ENCODE data around the gene SLC4A1. TPM values are rescaled to one million over a fixed set of nuclear protein-coding genes. Genes with fewer than 3 reads are reported as not detected.

The SLC4A1 gene
- total and polyA plus RNA-seq, 2 of the 13 experiments (the other 11 are each of a cell fraction or from before 2014, with no cell fraction given): not detected

GRCh38 chr17:44220213-44221083 is 47.5 kb downstream of the SLC4A1 start (continued):
- TF ChIP-seq, protein P1, sequence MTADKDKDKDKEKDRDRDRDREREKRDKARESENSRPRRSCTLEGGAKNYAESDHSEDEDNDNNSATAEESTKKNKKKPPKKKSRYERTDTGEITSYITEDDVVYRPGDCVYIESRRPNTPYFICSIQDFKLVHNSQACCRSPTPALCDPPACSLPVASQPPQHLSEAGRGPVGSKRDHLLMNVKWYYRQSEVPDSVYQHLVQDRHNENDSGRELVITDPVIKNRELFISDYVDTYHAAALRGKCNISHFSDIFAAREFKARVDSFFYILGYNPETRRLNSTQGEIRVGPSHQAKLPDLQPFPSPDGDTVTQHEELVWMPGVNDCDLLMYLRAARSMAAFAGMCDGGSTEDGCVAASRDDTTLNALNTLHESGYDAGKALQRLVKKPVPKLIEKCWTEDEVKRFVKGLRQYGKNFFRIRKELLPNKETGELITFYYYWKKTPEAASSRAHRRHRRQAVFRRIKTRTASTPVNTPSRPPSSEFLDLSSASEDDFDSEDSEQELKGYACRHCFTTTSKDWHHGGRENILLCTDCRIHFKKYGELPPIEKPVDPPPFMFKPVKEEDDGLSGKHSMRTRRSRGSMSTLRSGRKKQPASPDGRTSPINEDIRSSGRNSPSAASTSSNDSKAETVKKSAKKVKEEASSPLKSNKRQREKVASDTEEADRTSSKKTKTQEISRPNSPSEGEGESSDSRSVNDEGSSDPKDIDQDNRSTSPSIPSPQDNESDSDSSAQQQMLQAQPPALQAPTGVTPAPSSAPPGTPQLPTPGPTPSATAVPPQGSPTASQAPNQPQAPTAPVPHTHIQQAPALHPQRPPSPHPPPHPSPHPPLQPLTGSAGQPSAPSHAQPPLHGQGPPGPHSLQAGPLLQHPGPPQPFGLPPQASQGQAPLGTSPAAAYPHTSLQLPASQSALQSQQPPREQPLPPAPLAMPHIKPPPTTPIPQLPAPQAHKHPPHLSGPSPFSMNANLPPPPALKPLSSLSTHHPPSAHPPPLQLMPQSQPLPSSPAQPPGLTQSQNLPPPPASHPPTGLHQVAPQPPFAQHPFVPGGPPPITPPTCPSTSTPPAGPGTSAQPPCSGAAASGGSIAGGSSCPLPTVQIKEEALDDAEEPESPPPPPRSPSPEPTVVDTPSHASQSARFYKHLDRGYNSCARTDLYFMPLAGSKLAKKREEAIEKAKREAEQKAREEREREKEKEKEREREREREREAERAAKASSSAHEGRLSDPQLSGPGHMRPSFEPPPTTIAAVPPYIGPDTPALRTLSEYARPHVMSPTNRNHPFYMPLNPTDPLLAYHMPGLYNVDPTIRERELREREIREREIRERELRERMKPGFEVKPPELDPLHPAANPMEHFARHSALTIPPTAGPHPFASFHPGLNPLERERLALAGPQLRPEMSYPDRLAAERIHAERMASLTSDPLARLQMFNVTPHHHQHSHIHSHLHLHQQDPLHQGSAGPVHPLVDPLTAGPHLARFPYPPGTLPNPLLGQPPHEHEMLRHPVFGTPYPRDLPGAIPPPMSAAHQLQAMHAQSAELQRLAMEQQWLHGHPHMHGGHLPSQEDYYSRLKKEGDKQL (CRISPR knock-in tag; IDR thresholded peaks at IDR 0.05; ENCODE audit: low read depth): no peak
- TF ChIP-seq PITX1 (CRISPR knock-in tag; IDR thresholded peaks at IDR 0.05): peak; percentile 29; the same call in 1 of the 2 replicates
- no peak for TF ChIP-seq GLMP (CRISPR knock-in tag; IDR thresholded peaks at IDR 0.05; ENCODE audit: borderline replicate concordance)
- TF ChIP-seq ZNF256 (CRISPR knock-in tag; conservative IDR thresholded peaks at IDR 0.05): peak; percentile 32; the same call in 1 of the 2 replicates
- peak; percentile 52 for TF ChIP-seq EEA1 (CRISPR knock-in tag; IDR thresholded peaks at IDR 0.05; ENCODE audit: borderline replicate concordance)
- TF ChIP-seq MXD3 (CRISPR knock-in tag; IDR thresholded peaks at IDR 0.05): peak; percentile 60
- TF ChIP-seq, protein P2, sequence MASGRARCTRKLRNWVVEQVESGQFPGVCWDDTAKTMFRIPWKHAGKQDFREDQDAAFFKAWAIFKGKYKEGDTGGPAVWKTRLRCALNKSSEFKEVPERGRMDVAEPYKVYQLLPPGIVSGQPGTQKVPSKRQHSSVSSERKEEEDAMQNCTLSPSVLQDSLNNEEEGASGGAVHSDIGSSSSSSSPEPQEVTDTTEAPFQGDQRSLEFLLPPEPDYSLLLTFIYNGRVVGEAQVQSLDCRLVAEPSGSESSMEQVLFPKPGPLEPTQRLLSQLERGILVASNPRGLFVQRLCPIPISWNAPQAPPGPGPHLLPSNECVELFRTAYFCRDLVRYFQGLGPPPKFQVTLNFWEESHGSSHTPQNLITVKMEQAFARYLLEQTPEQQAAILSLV (CRISPR knock-in tag; IDR thresholded peaks at IDR 0.05; ENCODE audit: borderline replicate concordance): peak; percentile 18; the same call in 1 of the 2 replicates
- TF ChIP-seq, protein P3, sequence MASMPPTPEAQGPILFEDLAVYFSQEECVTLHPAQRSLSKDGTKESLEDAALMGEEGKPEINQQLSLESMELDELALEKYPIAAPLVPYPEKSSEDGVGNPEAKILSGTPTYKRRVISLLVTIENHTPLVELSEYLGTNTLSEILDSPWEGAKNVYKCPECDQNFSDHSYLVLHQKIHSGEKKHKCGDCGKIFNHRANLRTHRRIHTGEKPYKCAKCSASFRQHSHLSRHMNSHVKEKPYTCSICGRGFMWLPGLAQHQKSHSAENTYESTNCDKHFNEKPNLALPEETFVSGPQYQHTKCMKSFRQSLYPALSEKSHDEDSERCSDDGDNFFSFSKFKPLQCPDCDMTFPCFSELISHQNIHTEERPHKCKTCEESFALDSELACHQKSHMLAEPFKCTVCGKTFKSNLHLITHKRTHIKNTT (CRISPR knock-in tag; IDR thresholded peaks at IDR 0.05): no peak; the same call in 1 of the 2 replicates
- TF ChIP-seq SPEN (CRISPR knock-in tag; IDR thresholded peaks at IDR 0.05; ENCODE audit: low read depth): peak; percentile 14; the same call in 1 of the 2 replicates
- TF ChIP-seq SMARCC2 (IDR thresholded peaks at IDR 0.05): no peak
- TF ChIP-seq ZNF607 (CRISPR knock-in tag; IDR thresholded peaks at IDR 0.05; ENCODE audit: borderline replicate concordance): peak; percentile 55; the same call in 1 of the 2 replicates
- TF ChIP-seq REPIN1 (CRISPR knock-in tag; IDR thresholded peaks at IDR 0.05; ENCODE audit: borderline replicate concordance, low read depth): no peak
- TF ChIP-seq ZNF556 (CRISPR knock-in tag; IDR thresholded peaks at IDR 0.05; ENCODE audit: borderline replicate concordance): no peak
- no peak for TF ChIP-seq NFRKB (IDR thresholded peaks at IDR 0.05)
- TF ChIP-seq, protein P4, sequence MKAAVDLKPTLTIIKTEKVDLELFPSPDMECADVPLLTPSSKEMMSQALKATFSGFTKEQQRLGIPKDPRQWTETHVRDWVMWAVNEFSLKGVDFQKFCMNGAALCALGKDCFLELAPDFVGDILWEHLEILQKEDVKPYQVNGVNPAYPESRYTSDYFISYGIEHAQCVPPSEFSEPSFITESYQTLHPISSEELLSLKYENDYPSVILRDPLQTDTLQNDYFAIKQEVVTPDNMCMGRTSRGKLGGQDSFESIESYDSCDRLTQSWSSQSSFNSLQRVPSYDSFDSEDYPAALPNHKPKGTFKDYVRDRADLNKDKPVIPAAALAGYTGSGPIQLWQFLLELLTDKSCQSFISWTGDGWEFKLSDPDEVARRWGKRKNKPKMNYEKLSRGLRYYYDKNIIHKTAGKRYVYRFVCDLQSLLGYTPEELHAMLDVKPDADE (CRISPR knock-in tag; IDR thresholded peaks at IDR 0.05): 0 out of 2 replicates have a peak, but pooled peaks have one; percentile 46
- peak; percentile 86 for TF ChIP-seq KDM5B (CRISPR knock-in tag; IDR thresholded peaks at IDR 0.05; ENCODE audit: borderline replicate concordance)
- TF ChIP-seq AKAP8 (CRISPR knock-in tag; IDR thresholded peaks at IDR 0.05): peak; percentile 95
